ENCODE measurements around the gene ATP8B4. TPM values are rescaled to one million over a fixed set of nuclear protein-coding genes. Genes with fewer than 3 reads are reported as not detected.
A peak's percentile ranks its signal among the peaks of the same experiment; 100 is the strongest.

The ATP8B4 gene
- total and polyA plus RNA-seq, 12 donors, result 0.39 to 5.3 (median 1.6) TPM

DNA sequence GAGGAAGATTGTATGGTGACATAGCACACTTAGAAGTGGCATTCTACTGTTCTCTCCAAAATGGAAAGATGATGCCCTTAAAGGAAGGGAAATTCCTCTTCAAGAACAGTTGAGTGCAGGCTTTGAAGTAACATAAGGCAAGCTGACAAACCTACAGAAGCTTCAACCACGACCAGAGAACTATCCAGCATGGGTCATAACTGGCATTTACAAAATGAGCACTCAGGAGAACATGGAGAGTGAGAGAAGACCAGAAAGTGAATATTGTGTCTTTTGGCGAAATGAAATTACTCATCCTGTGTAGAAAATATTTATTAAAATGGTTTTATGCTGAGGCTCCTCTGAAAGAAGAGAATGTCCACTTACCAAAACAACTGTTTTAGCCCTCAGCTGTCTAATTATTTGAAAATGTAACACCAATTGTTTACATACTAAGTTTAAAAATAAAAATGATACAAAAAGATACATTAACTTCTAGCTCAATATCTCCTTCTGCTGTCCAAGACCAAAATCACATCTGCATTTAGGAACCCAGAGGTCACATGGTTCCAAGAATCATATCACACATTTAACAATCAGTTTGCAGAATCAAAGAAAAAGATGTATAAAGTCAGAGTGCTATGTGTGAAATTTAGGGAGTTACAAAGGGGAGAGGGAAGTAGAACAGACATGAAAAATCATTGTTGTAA, 216.9 kb downstream of the ATP8B4 start:
- Histone ChIP-seq H3K36me3 (peaks cover 0 to 5% (median 0%) of the 10 kb centered on the region in 9 donors), H3K4me3 (peak overlapping the region in 2 of 10 donors; percentile 3 to 23), H3K27ac (peak overlapping the region; percentile 8 to 87 (median 78)), H3K9me3 (no peaks in the 10 kb centered on the region), H3K27me3 (no peaks in the 10 kb centered on the region), H3K4me1 (peaks cover 0 to 46% (median 18%) of the 10 kb centered on the region in 9 donors)
- DNase-seq (no peak), ATAC-seq (peak in 4 of 8 donors; percentile 7 to 24 (median 16))
- TF ChIP-seq, protein P1, sequence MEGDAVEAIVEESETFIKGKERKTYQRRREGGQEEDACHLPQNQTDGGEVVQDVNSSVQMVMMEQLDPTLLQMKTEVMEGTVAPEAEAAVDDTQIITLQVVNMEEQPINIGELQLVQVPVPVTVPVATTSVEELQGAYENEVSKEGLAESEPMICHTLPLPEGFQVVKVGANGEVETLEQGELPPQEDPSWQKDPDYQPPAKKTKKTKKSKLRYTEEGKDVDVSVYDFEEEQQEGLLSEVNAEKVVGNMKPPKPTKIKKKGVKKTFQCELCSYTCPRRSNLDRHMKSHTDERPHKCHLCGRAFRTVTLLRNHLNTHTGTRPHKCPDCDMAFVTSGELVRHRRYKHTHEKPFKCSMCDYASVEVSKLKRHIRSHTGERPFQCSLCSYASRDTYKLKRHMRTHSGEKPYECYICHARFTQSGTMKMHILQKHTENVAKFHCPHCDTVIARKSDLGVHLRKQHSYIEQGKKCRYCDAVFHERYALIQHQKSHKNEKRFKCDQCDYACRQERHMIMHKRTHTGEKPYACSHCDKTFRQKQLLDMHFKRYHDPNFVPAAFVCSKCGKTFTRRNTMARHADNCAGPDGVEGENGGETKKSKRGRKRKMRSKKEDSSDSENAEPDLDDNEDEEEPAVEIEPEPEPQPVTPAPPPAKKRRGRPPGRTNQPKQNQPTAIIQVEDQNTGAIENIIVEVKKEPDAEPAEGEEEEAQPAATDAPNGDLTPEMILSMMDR (IDR thresholded peaks at IDR 0.05), result peak in 5 of 9 donors; percentile 31 to 47 (median 33)
- intact Hi-C loops (cut with DNase I), result loop anchor here in 4 of 10 donors (2.0 to 10.0 kb wide), 4 partner anchors 101 to 277 kb away; partner anchors contain the start of genes DTWD1 (in 1 of the 4) and FAM227B (in 1 of the 4)
- 60 to 69% methylated on average over 2 of the region's 2 CpGs for WGBS, 2 donors

DNA sequence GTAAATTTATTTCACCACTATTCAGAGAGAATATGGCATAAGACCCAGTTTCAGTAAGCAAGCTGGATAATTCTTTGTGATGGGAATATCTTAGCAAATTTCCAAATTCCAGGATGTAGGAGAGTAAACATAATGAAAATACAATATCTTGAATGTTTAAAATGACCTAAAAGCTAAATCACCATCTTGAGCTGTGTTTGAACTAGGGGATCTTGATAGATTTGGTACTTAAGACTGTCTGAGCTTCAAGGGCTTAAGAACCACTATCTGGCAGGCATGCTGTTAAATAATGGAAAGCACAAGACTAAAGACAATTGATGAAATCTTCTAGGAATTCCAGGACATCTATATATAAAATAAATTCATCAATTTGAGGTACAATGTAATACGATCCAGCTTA, 217.7 kb downstream of the ATP8B4 start:
- H3K4me1 ChIP-seq, result peaks cover 0 to 46% (median 18%) of the 10 kb centered on the region in 9 donors
- H3K4me3 ChIP-seq, result no peak overlapping the region
- H3K36me3 ChIP-seq, result peaks cover 0 to 11% (median 0%) of the 10 kb centered on the region in 9 donors
- intact Hi-C loops (cut with DNase I), result loop anchor here in 4 of 10 donors (5.0 to 10.0 kb wide), 3 partner anchors 103 to 277 kb away; partner anchors contain the start of genes DTWD1 (in 1 of the 4) and FAM227B (in 1 of the 4)
- no peaks in the 10 kb centered on the region for H3K9me3 ChIP-seq
- TF ChIP-seq, protein P1 (IDR thresholded peaks at IDR 0.05), result no peak
- no peaks in the 10 kb centered on the region for H3K27me3 ChIP-seq
- 94 to 96% methylated on average over 1 of the region's 1 CpG for WGBS, 2 donors
- no peak for DNase-seq
- no peak for ATAC-seq
- H3K27ac ChIP-seq, result peak overlapping the region in 9 of 10 donors; percentile 41 to 87 (median 78)

DNA sequence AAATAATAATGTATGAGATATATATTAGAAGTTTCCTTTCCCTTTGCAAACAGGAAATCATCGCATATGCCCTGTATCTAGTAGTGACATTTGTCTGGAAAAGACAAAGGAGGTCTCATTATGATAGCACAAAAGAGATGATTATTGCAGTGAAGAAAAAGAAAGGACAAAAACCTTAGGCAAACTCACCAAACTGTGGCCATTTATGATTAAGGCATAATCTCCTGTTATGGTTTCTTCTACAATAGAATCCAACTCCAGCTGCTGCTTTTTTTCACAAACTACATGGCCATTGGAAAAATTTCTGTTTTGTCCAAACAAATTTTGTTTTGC, 218.2 kb downstream of the ATP8B4 start:
- no peak for DNase-seq
- H3K27ac ChIP-seq, result peak overlapping the region in 8 of 10 donors; percentile 67 to 87 (median 79)
- H3K4me3 ChIP-seq, result no peak overlapping the region
- no peaks in the 10 kb centered on the region for H3K9me3 ChIP-seq
- TF ChIP-seq, protein P1 (IDR thresholded peaks at IDR 0.05), result no peak
- no peaks in the 10 kb centered on the region for H3K27me3 ChIP-seq
- peaks cover 0 to 11% (median 0%) of the 10 kb centered on the region in 9 donors for H3K36me3 ChIP-seq
- no peak for ATAC-seq
- intact Hi-C loops (cut with DNase I), result loop anchor here in 4 of 10 donors (5.0 to 10.0 kb wide), 3 partner anchors 104 to 276 kb away; partner anchors contain the start of genes DTWD1 (in 1 of the 4) and FAM227B (in 1 of the 4)
- H3K4me1 ChIP-seq, result peaks cover 0 to 48% (median 18%) of the 10 kb centered on the region in 9 donors
- WGBS, 2 donors, result 73% methylated on average over 1 of the region's 1 CpG

DNA sequence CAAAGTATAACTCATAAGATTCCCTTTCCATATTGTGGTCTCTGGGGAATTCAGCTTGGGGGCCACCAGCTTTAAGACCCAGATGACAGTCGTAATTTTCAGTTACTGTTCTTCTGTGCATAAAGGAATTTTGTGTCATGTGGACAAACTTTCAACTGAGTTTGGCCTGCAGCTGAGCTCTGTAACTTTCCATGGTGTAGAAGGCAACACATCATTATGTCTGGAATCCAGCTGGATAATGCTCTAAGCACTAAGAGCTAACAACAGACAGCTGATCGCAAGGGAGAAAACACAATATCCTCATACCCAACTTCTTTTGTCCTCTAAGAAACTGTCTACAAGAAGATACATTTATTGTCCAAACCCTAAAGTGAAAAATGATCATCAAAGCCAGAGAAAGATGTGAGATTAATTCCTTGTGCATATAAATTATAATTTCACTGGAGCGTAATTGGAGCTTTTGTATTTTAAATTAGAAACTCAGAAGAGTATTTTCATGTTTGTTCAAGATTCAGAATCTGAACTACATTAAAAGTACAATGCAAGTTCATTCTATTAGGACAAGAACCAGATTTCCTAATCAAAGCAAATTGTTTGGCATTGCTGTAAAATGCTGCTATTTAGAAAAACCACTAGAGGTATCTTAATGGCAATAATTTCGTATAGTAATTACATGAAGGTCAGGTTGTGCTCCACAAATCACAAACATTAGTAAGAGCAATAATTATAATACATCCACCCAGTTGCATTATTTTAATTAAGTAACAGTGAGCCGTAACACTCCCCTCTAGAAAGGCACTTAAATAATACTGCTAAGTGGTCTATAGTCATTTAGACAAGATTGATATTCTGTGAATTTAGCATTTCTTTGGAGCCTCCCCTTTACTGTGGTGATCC, 218.8 kb downstream of the ATP8B4 start:
- 67 to 70% methylated on average over 5 of the region's 5 CpGs for WGBS, 2 donors
- TF ChIP-seq, protein P1 (IDR thresholded peaks at IDR 0.05), result no peak
- H3K4me1 ChIP-seq, result peaks cover 0 to 54% (median 18%) of the 10 kb centered on the region in 9 donors

More for the DNA sequence above, 218.8 kb downstream of the ATP8B4 start:
- no peaks in the 10 kb centered on the region for H3K27me3 ChIP-seq
- peak overlapping the region in 8 of 10 donors; percentile 19 to 87 (median 78) for H3K27ac ChIP-seq
- no peaks in the 10 kb centered on the region for H3K9me3 ChIP-seq
- peak in 4 of 8 donors; percentile 30 to 52 (median 38) for ATAC-seq
- DNase-seq, result no peak
- no peak overlapping the region for H3K4me3 ChIP-seq
- intact Hi-C loops (cut with DNase I), result loop anchor here in 4 of 10 donors (5.0 to 10.0 kb wide), 3 partner anchors 105 to 275 kb away; partner anchors contain the start of genes DTWD1 (in 1 of the 4) and FAM227B (in 1 of the 4)
- peaks cover 0 to 11% (median 0%) of the 10 kb centered on the region in 9 donors for H3K36me3 ChIP-seq
